H9 (cell line): ENCODE results near the gene KCNK10. TPM values are rescaled to one million over a fixed set of nuclear protein-coding genes. Genes with fewer than 3 reads are reported as not detected.

Source experiments
- DNase-seq: peaks from one replicate; pipeline ENCODE4 v3.0.0-alpha.2; 2017
- H2AFZ ChIP-seq: one replicate; pipeline ENCODE4 v1.6.1; 2013; ENCODE audit warnings: mild to moderate bottlenecking, low read length, control low read depth, moderate library complexity
- H2AK5ac ChIP-seq: 2 replicates; pipeline ENCODE4 v1.6.1; 2013; ENCODE audit warnings: low read length, control low read depth, mixed read lengths; ENCODE audit not compliant: insufficient read length
- H2BK120ac ChIP-seq: one replicate; pipeline ENCODE4 v1.6.1; 2013; ENCODE audit warnings: low read depth, mild to moderate bottlenecking, low read length, control low read depth, inconsistent platforms; ENCODE audit not compliant: poor library complexity, severe bottlenecking
- H2BK12ac ChIP-seq: 2 replicates; pipeline ENCODE4 v1.6.1; 2013; ENCODE audit warnings: low read length, control low read depth, mixed read lengths, low read depth; ENCODE audit not compliant: insufficient read length
- H2BK15ac ChIP-seq: 2 replicates; pipeline ENCODE4 v1.6.1; 2013; ENCODE audit warnings: low read depth, low read length, control low read depth
- H2BK20ac ChIP-seq: one replicate; pipeline ENCODE4 v1.6.1; 2013; ENCODE audit warnings: low read depth, mild to moderate bottlenecking, low read length, control low read depth, inconsistent platforms; ENCODE audit not compliant: poor library complexity, severe bottlenecking
- H2BK5ac ChIP-seq: 2 replicates; pipeline ENCODE4 v1.6.1; 2013; ENCODE audit warnings: low read length, control low read depth, mixed read lengths; ENCODE audit not compliant: insufficient read length
- H3K14ac ChIP-seq: 2 replicates; pipeline ENCODE4 v1.6.1; 2013; ENCODE audit warnings: low read length, control low read depth; ENCODE audit not compliant: insufficient read depth
- H3K18ac ChIP-seq: 2 replicates; pipeline ENCODE4 v1.6.1; 2013; ENCODE audit warnings: low read depth, mild to moderate bottlenecking, mixed read lengths, low read length, control low read depth; ENCODE audit not compliant: insufficient read length
- H3K23ac ChIP-seq: 2 replicates; pipeline ENCODE4 v1.6.1; 2013; ENCODE audit warnings: low read length, control low read depth, mixed read lengths, low read depth; ENCODE audit not compliant: insufficient read length
- H3K23me2 ChIP-seq: 2 replicates; pipeline ENCODE4 v1.6.1; 2013; ENCODE audit warnings: low read depth, mild to moderate bottlenecking, mixed read lengths, low read length, control low read depth; ENCODE audit not compliant: insufficient read length, poor library complexity, severe bottlenecking
- H3K27ac ChIP-seq: 2 replicates; pipeline ENCODE4 v1.5.1; 2013; ENCODE audit warnings: low read length, control low read depth, mixed read lengths, low read depth; ENCODE audit not compliant: insufficient read length
- H3K27me3 ChIP-seq: 2 replicates; pipeline ENCODE4 v1.6.1; 2013; ENCODE audit warnings: low read length, control low read depth, inconsistent platforms; ENCODE audit not compliant: insufficient read depth
- H3K4ac ChIP-seq: 2 replicates; pipeline ENCODE4 v1.6.1; 2013; ENCODE audit warnings: low read depth, mild to moderate bottlenecking, control low read depth, inconsistent platforms, low read length, moderate library complexity
- H3K4me1 ChIP-seq: 2 replicates; pipeline ENCODE4 v1.6.1; 2013; ENCODE audit warnings: low read length, control low read depth, inconsistent platforms; ENCODE audit not compliant: insufficient read depth
- H3K4me2 ChIP-seq: 2 replicates; pipeline ENCODE4 v1.6.1; 2013; ENCODE audit warnings: low read length, control low read depth, mixed read lengths; ENCODE audit not compliant: insufficient read length, insufficient read depth
- H3K56ac ChIP-seq: 2 replicates; pipeline ENCODE4 v1.6.1; 2013; ENCODE audit warnings: low read depth, mild to moderate bottlenecking, mixed read lengths, low read length, control low read depth; ENCODE audit not compliant: insufficient read length
- H3K79me1 ChIP-seq: 2 replicates; pipeline ENCODE4 v1.6.1; 2013; ENCODE audit warnings: low read depth, mild to moderate bottlenecking, moderate library complexity, low read length, control low read depth, inconsistent platforms; ENCODE audit not compliant: insufficient read depth, poor library complexity, severe bottlenecking
- H3K79me2 ChIP-seq: 2 replicates; pipeline ENCODE4 v1.6.1; 2013; ENCODE audit warnings: low read length, control low read depth, inconsistent platforms; ENCODE audit not compliant: insufficient read depth
- H3K9ac ChIP-seq: 2 replicates; pipeline ENCODE4 v1.6.1; 2013; ENCODE audit warnings: low read length, control low read depth, mixed read lengths; ENCODE audit not compliant: insufficient read length; ENCODE audit errors: extremely low read depth
- H3K9me3 ChIP-seq: one replicate; pipeline ENCODE4 v1.6.1; 2013; ENCODE audit warnings: low read depth, low read length, inconsistent platforms; ENCODE audit not compliant: control insufficient read depth
- H3T11ph ChIP-seq: one replicate; pipeline ENCODE4 v1.6.1; 2013; ENCODE audit warnings: mild to moderate bottlenecking, low read length, control low read depth, inconsistent platforms
- H4K20me1 ChIP-seq: one replicate; pipeline ENCODE4 v1.6.1; 2013; ENCODE audit not compliant: control insufficient read depth, insufficient read length, insufficient read depth
- H4K5ac ChIP-seq: 2 replicates; pipeline ENCODE4 v1.6.1; 2013; ENCODE audit warnings: low read depth, mild to moderate bottlenecking, mixed read lengths, low read length, control low read depth; ENCODE audit not compliant: insufficient read length
- H4K8ac ChIP-seq: replicated peaks from 2 replicates; pipeline ENCODE4 v1.6.1; 2013; ENCODE audit warnings: low read length, control low read depth, mixed read lengths, low read depth; ENCODE audit not compliant: insufficient read length
- H4K91ac ChIP-seq: 2 replicates; pipeline ENCODE4 v1.6.1; 2013; ENCODE audit warnings: low read depth, mild to moderate bottlenecking, moderate library complexity, mixed read lengths, low read length, control low read depth; ENCODE audit not compliant: insufficient read length
- H3K27ac Mint-ChIP-seq, 3 experiments: 2 replicates in 2 of 3; 3 replicates in 1 of 3; pipeline ENCODE4 v1.8.0; 2020 to 2021; ENCODE audit warnings: mixed read lengths in 3 of 3, mild to moderate bottlenecking in 1 of 3, moderate library complexity in 1 of 3
- H3K27me3 Mint-ChIP-seq: 2 replicates; pipeline ENCODE4 v1.8.0; 2021; ENCODE audit warnings: low read depth, mild to moderate bottlenecking, moderate library complexity, mixed read lengths
- H3K36me3 Mint-ChIP-seq, 3 experiments: 2 replicates in 2 of 3; 3 replicates in 1 of 3; pipeline ENCODE4 v1.8.0; 2020 to 2021; ENCODE audit warnings: low read depth in 3 of 3, mixed read lengths in 3 of 3; ENCODE audit not compliant: insufficient read depth in 1 of 3
- H3K4me1 Mint-ChIP-seq, 2 experiments: 2 replicates each; pipeline ENCODE4 v1.8.0; 2020; ENCODE audit warnings: mixed read lengths in 2 of 2
- H3K4me3 Mint-ChIP-seq, 2 experiments: 2 replicates in 1 of 2; 3 replicates in 1 of 2; pipeline ENCODE4 v1.8.0; 2020 to 2021; ENCODE audit warnings: mild to moderate bottlenecking in 2 of 2, mixed read lengths in 2 of 2, moderate library complexity in 1 of 2
- H3K9me3 Mint-ChIP-seq, 2 experiments: 2 replicates in 1 of 2; 3 replicates in 1 of 2; pipeline ENCODE4 v1.8.0; 2020; ENCODE audit warnings: mild to moderate bottlenecking in 2 of 2, mixed read lengths in 2 of 2, moderate library complexity in 1 of 2
- WGBS: extraction: QIAGEN DNeasy Blood & Tissue Kit; methylation state at CpG from one replicate; pipeline ENCODE4 v1.1.7; 2013; ENCODE audit warnings: missing lambda C conversion rate, low lambda C conversion rate, mixed read lengths; ENCODE audit not compliant: insufficient read length; ENCODE audit errors: extremely low coverage; 5-methylcytosine and 5-hydroxymethylcytosine counted together
- total RNA-seq: library from RNA; stranded (reverse); gene quantifications from 2 replicates; pipeline ENCODE4 v1.2.1, GENCODE V29; 2021
- TF ChIP-seq, protein P1 (sequence below): fragments of 200-600 bp; sonication (generic); conservative IDR thresholded peaks from 3 replicates; pipeline ENCODE4 v1.8.0; 2021; ENCODE audit warnings: antibody characterized with exemption, mild to moderate bottlenecking

The KCNK10 gene
- total RNA-seq, 1 experiment from 2014 or later = 0.33 TPM

DNA sequence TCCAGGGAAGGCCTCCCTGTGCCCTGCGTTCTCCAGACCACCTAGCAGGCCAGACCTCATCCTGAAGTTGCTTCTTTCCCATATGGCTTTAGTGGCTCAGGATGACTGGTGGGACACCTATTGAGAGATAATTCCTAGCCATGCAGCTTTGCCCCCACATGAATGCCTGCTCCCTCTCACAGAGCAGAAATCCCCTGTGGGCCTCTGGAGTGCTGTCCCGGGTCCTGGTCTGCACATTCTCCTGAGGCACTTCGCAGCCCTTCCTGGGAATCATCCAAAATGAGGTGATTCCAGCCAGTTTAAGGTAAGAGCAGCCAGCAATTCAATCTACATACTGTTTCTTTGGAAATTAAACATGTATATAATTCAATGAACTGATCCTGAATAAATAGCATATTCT, 182.2 kb downstream of the KCNK10 start:
- Histone ChIP-seq H3K79me1 (no peaks in the 10 kb centered on the region), H2AK5ac (no peak overlapping the region), H2BK120ac (no peak overlapping the region), H3K18ac (no peak overlapping the region), H3K9me3 (no peaks in the 10 kb centered on the region), H2BK5ac (no peak overlapping the region), H3K4ac (no peak overlapping the region), H2BK12ac (no peak overlapping the region), H3K56ac (no peak overlapping the region), H2BK15ac (no peak overlapping the region), H3K4me2 (no peak overlapping the region), H4K5ac (no peak overlapping the region), H3K27me3 (no peaks in the 10 kb centered on the region), H3K14ac (no peak overlapping the region), H3K9ac (no peak overlapping the region), H3T11ph (no peak overlapping the region), H4K91ac (no peak overlapping the region), H3K27ac (no peak overlapping the region), H3K23me2 (no peaks in the 10 kb centered on the region), H2BK20ac (no peak overlapping the region), H4K20me1 (no peaks in the 10 kb centered on the region), H3K23ac (no peak overlapping the region), H2AFZ (no peak overlapping the region), H4K8ac (no peak overlapping the region), H3K79me2 (no peaks in the 10 kb centered on the region), H3K4me1 (no peaks in the 10 kb centered on the region)
- TF ChIP-seq, protein P1, sequence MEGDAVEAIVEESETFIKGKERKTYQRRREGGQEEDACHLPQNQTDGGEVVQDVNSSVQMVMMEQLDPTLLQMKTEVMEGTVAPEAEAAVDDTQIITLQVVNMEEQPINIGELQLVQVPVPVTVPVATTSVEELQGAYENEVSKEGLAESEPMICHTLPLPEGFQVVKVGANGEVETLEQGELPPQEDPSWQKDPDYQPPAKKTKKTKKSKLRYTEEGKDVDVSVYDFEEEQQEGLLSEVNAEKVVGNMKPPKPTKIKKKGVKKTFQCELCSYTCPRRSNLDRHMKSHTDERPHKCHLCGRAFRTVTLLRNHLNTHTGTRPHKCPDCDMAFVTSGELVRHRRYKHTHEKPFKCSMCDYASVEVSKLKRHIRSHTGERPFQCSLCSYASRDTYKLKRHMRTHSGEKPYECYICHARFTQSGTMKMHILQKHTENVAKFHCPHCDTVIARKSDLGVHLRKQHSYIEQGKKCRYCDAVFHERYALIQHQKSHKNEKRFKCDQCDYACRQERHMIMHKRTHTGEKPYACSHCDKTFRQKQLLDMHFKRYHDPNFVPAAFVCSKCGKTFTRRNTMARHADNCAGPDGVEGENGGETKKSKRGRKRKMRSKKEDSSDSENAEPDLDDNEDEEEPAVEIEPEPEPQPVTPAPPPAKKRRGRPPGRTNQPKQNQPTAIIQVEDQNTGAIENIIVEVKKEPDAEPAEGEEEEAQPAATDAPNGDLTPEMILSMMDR = no peak
- WGBS = no CpG with 5 or more reads among the region's 3 CpGs
- no peak for DNase-seq
- Mint-ChIP-seq H3K27me3 (no peaks in the 10 kb centered on the region; the same call in 1 of the 2 replicates), H3K4me3 (no peak overlapping the region), H3K9me3 (no peaks in the 10 kb centered on the region), H3K4me1 (0 out of 4 replicates have a peak, but pooled peaks cover 0 to 2% of the 10 kb centered on the region in 2 experiments), H3K36me3 (no peaks in the 10 kb centered on the region), H3K27ac (no peak overlapping the region)
